ENCODE data around the gene TRIP6. TPM values are rescaled to one million over a fixed set of nuclear protein-coding genes. Genes with fewer than 3 reads are reported as not detected.

TRIP6 gene
- total and polyA plus RNA-seq, 4 donors: 16.0 to 66.6 (median 45.9) TPM

Small RNA genes lying within 50 kb of the gene (small RNA-seq; reads per million reads assigned to genes)
- gene RN7SL549P (ENCODE audit: low replicate concordance): not detected
- not detected for gene RN7SL750P (ENCODE audit: low replicate concordance)

Other genes with a start within 250 kb of the TRIP6 start
- 1 to 10 TPM; 3.7 to 7.0 TPM for gene TFR2, start 225.8 kb upstream of the TRIP6 start, total RNA-seq
- 10 to 100 TPM; 16.9 to 17.9 TPM for gene TFR2, start 225.8 kb upstream of the TRIP6 start, polyA plus RNA-seq (ENCODE audit: insufficient read length in 2 of 2)
- 10 to 100 TPM; 16.5 to 35.2 TPM for gene ACTL6B, start 210.9 kb upstream of the TRIP6 start, total RNA-seq
- 10 to 100 TPM; 83.1 to 89.8 TPM for gene ACTL6B, start 210.9 kb upstream of the TRIP6 start, polyA plus RNA-seq (ENCODE audit: insufficient read length in 2 of 2)
- gene GNB2, start 193.6 kb upstream of the TRIP6 start, total RNA-seq: 10 to 100 TPM; 74.9 to 89.9 TPM
- gene GNB2, start 193.6 kb upstream of the TRIP6 start, polyA plus RNA-seq (ENCODE audit: insufficient read length in 2 of 2): 100 to 1,000 TPM; 340 to 353 TPM
- gene GIGYF1, start 173.1 kb upstream of the TRIP6 start, total RNA-seq: 10 to 100 TPM; 13.2 to 26.1 TPM
- gene GIGYF1, start 173.1 kb upstream of the TRIP6 start, polyA plus RNA-seq (ENCODE audit: insufficient read length in 2 of 2): 10 to 100 TPM; 41.7 to 53.7 TPM
- gene POP7, start 161.3 kb upstream of the TRIP6 start, total RNA-seq: 10 to 100 TPM; 26.2 to 45.2 TPM
- 10 to 100 TPM; 59.3 to 65.3 TPM for gene POP7, start 161.3 kb upstream of the TRIP6 start, polyA plus RNA-seq (ENCODE audit: insufficient read length in 2 of 2)
- under 1 TPM in 1 of 2 donors, not detected in 1; 0.28 TPM for gene EPO, start 146.9 kb upstream of the TRIP6 start, total RNA-seq
- gene EPO, start 146.9 kb upstream of the TRIP6 start, polyA plus RNA-seq (ENCODE audit: insufficient read length in 2 of 2): under 1 TPM; 0.44 TPM
- not detected for gene ZAN, start 133.8 kb upstream of the TRIP6 start, total RNA-seq
- gene ZAN, start 133.8 kb upstream of the TRIP6 start, polyA plus RNA-seq (ENCODE audit: insufficient read length in 2 of 2): not detected
- 10 to 100 TPM; 16.2 to 52.1 TPM for gene EPHB4, start 39.9 kb upstream of the TRIP6 start, total RNA-seq
- gene EPHB4, start 39.9 kb upstream of the TRIP6 start, polyA plus RNA-seq (ENCODE audit: insufficient read length in 2 of 2): 10 to 100 TPM; 17.3 to 25.0 TPM
- gene SLC12A9, start 14.7 kb upstream of the TRIP6 start, total RNA-seq: 10 to 100 TPM; 13.8 to 21.2 TPM
- gene SLC12A9, start 14.7 kb upstream of the TRIP6 start, polyA plus RNA-seq (ENCODE audit: insufficient read length in 2 of 2): 10 to 100 TPM; 34.8 to 48.3 TPM
- 10 to 100 TPM; 21.3 to 68.7 TPM for gene SRRT, start 7.7 kb downstream of the TRIP6 start, total RNA-seq
- gene SRRT, start 7.7 kb downstream of the TRIP6 start, polyA plus RNA-seq (ENCODE audit: insufficient read length in 2 of 2): 100 to 1,000 TPM; 139 to 158 TPM
- gene UFSP1, start 22.3 kb downstream of the TRIP6 start, total RNA-seq: 1 to 10 TPM; 1.4 to 4.2 TPM
- 1 to 10 TPM; 2.5 to 2.6 TPM for gene UFSP1, start 22.3 kb downstream of the TRIP6 start, polyA plus RNA-seq (ENCODE audit: insufficient read length in 2 of 2)
- gene ACHE, start 28.5 kb downstream of the TRIP6 start, total RNA-seq: 10 to 100 TPM; 14.7 to 71.4 TPM
- 100 to 1,000 TPM in 1 of 2 donors, 10 to 100 TPM in 1; 96.8 to 108 TPM for gene ACHE, start 28.5 kb downstream of the TRIP6 start, polyA plus RNA-seq (ENCODE audit: insufficient read length in 2 of 2)
- gene MUC3A, start 82.1 kb downstream of the TRIP6 start, total RNA-seq: under 1 TPM; 0.17 to 0.40 TPM
- gene MUC3A, start 82.1 kb downstream of the TRIP6 start, polyA plus RNA-seq (ENCODE audit: insufficient read length in 2 of 2): 1 to 10 TPM; 1.9 to 2.5 TPM
- gene MUC12, start 102.2 kb downstream of the TRIP6 start, total RNA-seq: 1 to 10 TPM in 1 of 2 donors, under 1 TPM in 1; 0.59 to 1.4 TPM
- 1 to 10 TPM; 1.9 to 2.2 TPM for gene MUC12, start 102.2 kb downstream of the TRIP6 start, polyA plus RNA-seq (ENCODE audit: insufficient read length in 2 of 2)
- not detected for gene MUC17, start 152.7 kb downstream of the TRIP6 start, total RNA-seq
- not detected for gene MUC17, start 152.7 kb downstream of the TRIP6 start, polyA plus RNA-seq (ENCODE audit: insufficient read length in 2 of 2)
- gene TRIM56, start 218.1 kb downstream of the TRIP6 start, total RNA-seq: 10 to 100 TPM in 1 of 2 donors, 1 to 10 TPM in 1; 6.0 to 10.9 TPM
- 1 to 10 TPM; 5.6 to 7.0 TPM for gene TRIM56, start 218.1 kb downstream of the TRIP6 start, polyA plus RNA-seq (ENCODE audit: insufficient read length in 2 of 2)